Measurements from ENCODE around the gene ADARB2.

ADARB2 gene

GRCh38 chr10:1309617-1310270 is 427.6 kb downstream of the ADARB2 start:
- Histone ChIP-seq H3K4me1 (ENCODE audit: control insufficient read depth in 1 of 2, insufficient read depth in 2 of 2, low read length in 2 of 2) (no peaks in the 10 kb centered on the region), H3K9me3 (ENCODE audit: control insufficient read depth in 1 of 2, low read length in 2 of 2) (no peaks in the 10 kb centered on the region), H3K36me3 (ENCODE audit: control insufficient read depth in 1 of 2, insufficient read depth in 2 of 2, low read length in 2 of 2) (no peaks in the 10 kb centered on the region), H3K27ac (ENCODE audit: low read length) (no peak overlapping the region), H3K4me3 (ENCODE audit: low read depth in 1 of 2, low read length in 2 of 2) (no peak overlapping the region), H3K27me3 (ENCODE audit: low read depth, low read length) (no peaks in the 10 kb centered on the region)

GRCh38 chr10:1308962-1309616 is 428.2 kb downstream of the ADARB2 start:
- H3K27me3 ChIP-seq (ENCODE audit: low read depth, low read length): no peaks in the 10 kb centered on the region
- H3K9me3 ChIP-seq (ENCODE audit: control insufficient read depth in 1 of 2, low read length in 2 of 2): no peaks in the 10 kb centered on the region
- no peaks in the 10 kb centered on the region for H3K36me3 ChIP-seq (ENCODE audit: control insufficient read depth in 1 of 2, insufficient read depth in 2 of 2, low read length in 2 of 2)
- H3K4me3 ChIP-seq (ENCODE audit: low read depth in 1 of 2, low read length in 2 of 2): no peak overlapping the region
- no peak overlapping the region for H3K27ac ChIP-seq (ENCODE audit: low read length)
- H3K4me1 ChIP-seq (ENCODE audit: control insufficient read depth in 1 of 2, insufficient read depth in 2 of 2, low read length in 2 of 2): no peaks in the 10 kb centered on the region

- H3K36me3 ChIP-seq (ENCODE audit: control insufficient read depth in 1 of 2, insufficient read depth in 2 of 2, low read length in 2 of 2): no peaks in the 10 kb centered on the region
- H3K4me1 ChIP-seq (ENCODE audit: control insufficient read depth in 1 of 2, insufficient read depth in 2 of 2, low read length in 2 of 2): no peaks in the 10 kb centered on the region
- H3K27ac ChIP-seq (ENCODE audit: low read length): no peak overlapping the region
- H3K27me3 ChIP-seq (ENCODE audit: low read depth, low read length): no peaks in the 10 kb centered on the region
- H3K4me3 ChIP-seq (ENCODE audit: low read depth in 1 of 2, low read length in 2 of 2): no peak overlapping the region
- no peaks in the 10 kb centered on the region for H3K9me3 ChIP-seq (ENCODE audit: control insufficient read depth in 1 of 2, low read length in 2 of 2)
Observed at GRCh38 chr10:1308173-1308961, 429.0 kb downstream of the ADARB2 start.

DNA sequence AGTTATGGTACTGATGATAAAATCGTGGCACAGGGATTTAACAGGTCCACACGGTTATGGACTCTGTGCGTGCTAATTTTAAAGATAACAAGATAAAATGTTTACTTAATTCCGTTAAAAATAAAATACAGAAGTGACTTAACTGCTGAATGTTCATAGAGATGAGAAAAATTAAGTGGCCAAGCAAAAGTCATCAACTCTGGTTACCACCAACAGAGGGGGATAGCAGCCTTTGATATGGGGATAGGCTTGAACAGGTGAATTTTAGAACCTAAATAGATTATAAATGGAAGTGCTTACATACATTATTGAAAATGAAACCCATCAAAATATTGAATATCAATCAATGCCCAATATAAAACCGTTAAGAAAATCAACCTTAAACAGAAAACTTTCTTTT is 436.2 kb downstream of the ADARB2 start:
- Histone ChIP-seq H3K9me3 (ENCODE audit: control insufficient read depth in 1 of 2, low read length in 2 of 2) (peaks cover 0 to under 1% of the 10 kb centered on the region in 2 donors), H3K27me3 (ENCODE audit: low read depth, low read length) (no peaks in the 10 kb centered on the region), H3K36me3 (ENCODE audit: control insufficient read depth in 1 of 2, insufficient read depth in 2 of 2, low read length in 2 of 2) (no peaks in the 10 kb centered on the region), H3K27ac (ENCODE audit: low read length) (no peak overlapping the region), H3K4me3 (ENCODE audit: low read depth in 1 of 2, low read length in 2 of 2) (no peak overlapping the region), H3K4me1 (ENCODE audit: control insufficient read depth in 1 of 2, insufficient read depth in 2 of 2, low read length in 2 of 2) (no peaks in the 10 kb centered on the region)

- H3K4me3 ChIP-seq (ENCODE audit: low read depth in 1 of 2, low read length in 2 of 2): no peak overlapping the region
- H3K27me3 ChIP-seq (ENCODE audit: low read depth, low read length): no peaks in the 10 kb centered on the region
- no peaks in the 10 kb centered on the region for H3K4me1 ChIP-seq (ENCODE audit: control insufficient read depth in 1 of 2, insufficient read depth in 2 of 2, low read length in 2 of 2)
- H3K27ac ChIP-seq (ENCODE audit: low read length): no peak overlapping the region
- peaks cover 0 to 3% of the 10 kb centered on the region in 2 donors for H3K9me3 ChIP-seq (ENCODE audit: control insufficient read depth in 1 of 2, low read length in 2 of 2)
- H3K36me3 ChIP-seq (ENCODE audit: control insufficient read depth in 1 of 2, insufficient read depth in 2 of 2, low read length in 2 of 2): no peaks in the 10 kb centered on the region
Observed at GRCh38 chr10:1300218-1300617, 437.1 kb downstream of the ADARB2 start.

DNA sequence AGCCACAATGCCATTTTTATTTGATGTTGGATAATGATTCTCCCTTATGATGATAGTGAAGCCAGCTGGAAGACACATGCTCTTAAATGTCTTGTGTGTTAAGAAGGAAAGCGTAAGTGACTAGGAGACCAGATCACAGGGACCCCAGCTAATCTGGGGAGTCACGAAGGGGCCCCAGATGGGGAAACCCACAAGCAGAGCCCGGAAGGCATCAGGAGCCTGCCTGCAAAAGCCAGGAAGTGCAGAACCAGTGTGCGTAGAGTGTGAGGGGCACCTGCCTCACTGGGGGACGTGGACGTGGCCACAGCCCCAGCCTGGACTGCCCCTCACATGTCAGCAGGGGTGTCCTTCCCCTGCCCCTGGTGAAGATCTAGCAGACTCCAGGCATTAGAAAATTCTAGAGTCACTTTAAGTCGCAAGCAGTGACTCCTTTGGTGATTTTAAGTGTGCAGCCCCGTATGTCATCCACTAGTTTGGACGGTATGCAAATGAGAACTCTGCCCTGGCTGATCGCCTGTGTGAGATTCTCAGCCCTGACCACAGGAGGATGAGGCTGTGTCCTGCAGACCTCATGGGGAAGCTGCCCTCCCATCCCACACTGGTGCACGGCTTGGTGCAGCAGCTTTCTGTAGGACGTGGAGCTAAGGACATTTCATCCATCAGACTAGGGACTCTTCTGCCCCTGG is 438.1 kb downstream of the ADARB2 start:
- Histone ChIP-seq H3K36me3 (ENCODE audit: control insufficient read depth in 1 of 2, insufficient read depth in 2 of 2, low read length in 2 of 2) (no peaks in the 10 kb centered on the region), H3K27me3 (ENCODE audit: low read depth, low read length) (no peaks in the 10 kb centered on the region)

GRCh38 chr10:1297566-1298301 is 439.6 kb downstream of the ADARB2 start:
- H3K4me1 ChIP-seq (ENCODE audit: control insufficient read depth in 1 of 2, insufficient read depth in 2 of 2, low read length in 2 of 2): no peaks in the 10 kb centered on the region
- no peaks in the 10 kb centered on the region for H3K36me3 ChIP-seq (ENCODE audit: control insufficient read depth in 1 of 2, insufficient read depth in 2 of 2, low read length in 2 of 2)
- no peak overlapping the region for H3K4me3 ChIP-seq (ENCODE audit: low read depth in 1 of 2, low read length in 2 of 2)
- peaks cover 0 to 3% of the 10 kb centered on the region in 2 donors for H3K9me3 ChIP-seq (ENCODE audit: control insufficient read depth in 1 of 2, low read length in 2 of 2)
- H3K27ac ChIP-seq (ENCODE audit: low read length): no peak overlapping the region
- H3K27me3 ChIP-seq (ENCODE audit: low read depth, low read length): no peaks in the 10 kb centered on the region

More for the DNA sequence above, 438.1 kb downstream of the ADARB2 start:
- Histone ChIP-seq H3K4me1 (ENCODE audit: control insufficient read depth in 1 of 2, insufficient read depth in 2 of 2, low read length in 2 of 2) (no peaks in the 10 kb centered on the region), H3K9me3 (ENCODE audit: control insufficient read depth in 1 of 2, low read length in 2 of 2) (peaks cover 0 to 3% of the 10 kb centered on the region in 2 donors), H3K4me3 (ENCODE audit: low read depth in 1 of 2, low read length in 2 of 2) (no peak overlapping the region), H3K27ac (ENCODE audit: low read length) (no peak overlapping the region)

- Histone ChIP-seq H3K4me1 (ENCODE audit: control insufficient read depth in 1 of 2, insufficient read depth in 2 of 2, low read length in 2 of 2) (no peaks in the 10 kb centered on the region), H3K4me3 (ENCODE audit: low read depth in 1 of 2, low read length in 2 of 2) (no peak overlapping the region), H3K27ac (ENCODE audit: low read length) (no peak overlapping the region), H3K9me3 (ENCODE audit: control insufficient read depth in 1 of 2, low read length in 2 of 2) (peaks cover 0 to 3% of the 10 kb centered on the region in 2 donors), H3K36me3 (ENCODE audit: control insufficient read depth in 1 of 2, insufficient read depth in 2 of 2, low read length in 2 of 2) (no peaks in the 10 kb centered on the region), H3K27me3 (ENCODE audit: low read depth, low read length) (no peaks in the 10 kb centered on the region)
Observed at GRCh38 chr10:1295756-1296480, 441.4 kb downstream of the ADARB2 start.

DNA sequence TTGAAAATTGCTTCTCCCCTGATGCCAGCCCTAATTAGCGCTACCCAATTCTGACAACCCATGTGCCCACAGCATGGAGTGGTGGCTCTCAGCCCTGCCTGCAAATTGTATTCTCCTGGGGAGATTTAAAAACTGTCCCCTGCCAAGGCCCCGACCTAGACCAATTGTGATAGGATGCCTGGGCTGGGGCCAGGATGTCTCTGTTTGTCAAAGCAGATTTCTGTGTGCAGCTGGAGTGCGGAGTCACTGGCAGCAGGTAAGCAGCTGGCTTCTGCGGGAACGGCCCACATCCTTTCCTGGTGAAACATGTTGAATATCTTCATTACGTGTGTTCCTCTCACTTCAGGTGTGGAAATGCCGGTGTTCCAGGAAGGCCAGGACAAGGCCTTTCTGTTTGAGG is 442.6 kb downstream of the ADARB2 start:
- no peak overlapping the region for H3K4me3 ChIP-seq (ENCODE audit: low read depth in 1 of 2, low read length in 2 of 2)
- no peaks in the 10 kb centered on the region for H3K36me3 ChIP-seq (ENCODE audit: control insufficient read depth in 1 of 2, insufficient read depth in 2 of 2, low read length in 2 of 2)
- no peaks in the 10 kb centered on the region for H3K4me1 ChIP-seq (ENCODE audit: control insufficient read depth in 1 of 2, insufficient read depth in 2 of 2, low read length in 2 of 2)
- peaks cover 0 to 3% of the 10 kb centered on the region in 2 donors for H3K9me3 ChIP-seq (ENCODE audit: control insufficient read depth in 1 of 2, low read length in 2 of 2)
- H3K27me3 ChIP-seq (ENCODE audit: low read depth, low read length): no peaks in the 10 kb centered on the region
- H3K27ac ChIP-seq (ENCODE audit: low read length): no peak overlapping the region

DNA sequence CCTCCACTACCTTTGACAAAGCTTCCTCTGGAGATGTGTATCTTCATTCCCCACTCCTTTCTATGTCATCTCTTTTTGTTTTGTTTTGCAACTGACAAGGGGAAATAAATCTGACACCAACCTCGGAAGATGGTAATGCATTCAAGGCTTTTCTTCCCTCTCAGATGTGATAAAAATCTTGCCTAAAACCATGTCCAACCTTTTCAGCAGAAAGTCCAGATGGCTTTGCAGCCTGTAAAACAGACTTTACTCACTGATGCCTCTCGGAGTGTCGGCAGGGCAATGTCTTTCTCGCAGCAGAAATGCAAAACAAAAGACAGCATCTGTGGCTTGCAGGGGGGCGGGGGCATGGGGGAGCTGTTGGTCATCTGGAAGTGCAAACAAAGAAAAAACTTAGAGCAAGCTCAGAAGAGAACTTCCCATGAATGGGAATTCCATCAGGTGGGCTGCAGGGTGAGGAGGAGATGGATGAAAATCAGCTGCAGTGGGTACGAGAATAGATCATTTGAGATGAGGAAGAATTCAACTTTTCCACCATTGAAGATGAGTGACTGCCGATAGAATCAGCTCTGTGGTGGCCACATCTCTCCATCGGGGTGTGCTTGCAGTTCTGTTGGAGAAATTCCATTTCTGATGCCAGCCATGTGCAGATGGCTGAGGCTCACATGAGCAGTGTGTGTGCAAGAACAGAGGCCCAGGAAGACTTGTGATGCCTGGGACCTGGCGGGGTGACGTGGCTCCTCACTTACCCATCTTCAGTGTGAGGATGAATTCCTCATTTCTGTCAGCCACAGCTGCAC is 443.5 kb downstream of the ADARB2 start:
- Histone ChIP-seq H3K4me1 (ENCODE audit: control insufficient read depth in 1 of 2, insufficient read depth in 2 of 2, low read length in 2 of 2) (no peaks in the 10 kb centered on the region), H3K36me3 (ENCODE audit: control insufficient read depth in 1 of 2, insufficient read depth in 2 of 2, low read length in 2 of 2) (no peaks in the 10 kb centered on the region), H3K4me3 (ENCODE audit: low read depth in 1 of 2, low read length in 2 of 2) (no peak overlapping the region), H3K27me3 (ENCODE audit: low read depth, low read length) (no peaks in the 10 kb centered on the region), H3K9me3 (ENCODE audit: control insufficient read depth in 1 of 2, low read length in 2 of 2) (peaks cover 0 to 3% of the 10 kb centered on the region in 2 donors), H3K27ac (ENCODE audit: low read length) (no peak overlapping the region)

Data from muscle layer of duodenum (tissue), 2 donors.